HepG2 (cell line): ENCODE results near the gene TWIST2. TPM values are rescaled to one million over a fixed set of nuclear protein-coding genes. Genes with fewer than 3 reads are reported as not detected.

Experiments used
- ATAC-seq: fragments of 200-7000 bp; cut with Tn5 transposase; 3 replicates; pipeline ENCODE4 v1.9.1; 2020; ENCODE audit warnings: mild to moderate bottlenecking, moderate library complexity
- BruUV-seq: library from RNA; stranded (reverse); fragments of 400-500 nt; replicated peaks from 2 replicates; lab custom pipeline; 2021; lab: Mats Ljungman, UMichigan
- CTCF ChIA-PET: fragments of 300-600 bp; formaldehyde crosslinking; extraction: SDS; loops from one replicate; lab custom pipeline; 2021; ENCODE audit warnings: low total read pairs, inconsistent platforms, low intra/inter-chr PET ratio; lab: Yijun Ruan, JAX
- POLR2A ChIA-PET: fragments of 350-600 bp; sonication (Branson Sonifier 250); formaldehyde crosslinking; loops from one replicate; lab custom pipeline; 2020; ENCODE audit warnings: antibody characterized with exemption, inconsistent platforms; lab: Yijun Ruan, JAX
- DNase-seq: peaks from one replicate; pipeline ENCODE4 v3.0.0-alpha.2; 2015; ENCODE audit warnings: low spot score
- FAIRE-seq: peaks from 3 replicates; lab custom pipeline; 2011; peaks lifted over from hg19 to GRCh38; lab: Jason Lieb, UNC
- H2AFZ ChIP-seq: one replicate; pipeline ENCODE4 v1.6.1; 2011; ENCODE audit warnings: low read length, inconsistent platforms
- H3K27ac ChIP-seq: fragments of 300-600 bp; 3 replicates; pipeline ENCODE4 v1.8.0; 2011; ENCODE audit warnings: mixed run types, mild to moderate bottlenecking, mixed read lengths, low read length, inconsistent platforms; ENCODE audit not compliant: insufficient read depth; ENCODE audit errors: extremely low read length
- H3K27me3 ChIP-seq, 2 experiments: fragments of 200-600 bp in 1 of 2; 2 replicates in 1 of 2; 3 replicates in 1 of 2; pipeline versions ENCODE4 v1.6.0 to v1.8.0; 2011; ENCODE audit warnings: low read length in 2 of 2, mild to moderate bottlenecking in 2 of 2, moderate library complexity in 2 of 2, inconsistent platforms in 1 of 2; ENCODE audit not compliant: insufficient read depth in 2 of 2, control insufficient read depth in 1 of 2
- H3K36me3 ChIP-seq, 2 experiments: fragments of 200-600 bp in 1 of 2; replicated peaks in 1 of 2; 2 replicates in 1 of 2; 3 replicates in 1 of 2; pipeline versions ENCODE4 v1.5.1 to v1.8.0; 2011; ENCODE audit warnings: low read length in 2 of 2, inconsistent platforms in 1 of 2; ENCODE audit not compliant: insufficient read depth in 2 of 2, control insufficient read depth in 1 of 2
- H3K4me1 ChIP-seq: 2 replicates; pipeline ENCODE4 v1.5.1; 2012; ENCODE audit warnings: low read length, inconsistent platforms; ENCODE audit not compliant: insufficient read depth
- H3K4me2 ChIP-seq: 2 replicates; pipeline ENCODE4 v1.6.0; 2011; ENCODE audit warnings: low read depth, low read length, inconsistent platforms
- H3K4me3 ChIP-seq, 3 experiments: fragments of 200-600 bp in 1 of 3; sonication (generic), shearing (Covaris generic) in 1 of 3; replicated peaks in 1 of 3; 2 replicates each; pipeline ENCODE4 v1.5.1; 2011 to 2016; ENCODE audit warnings: low read length in 3 of 3, inconsistent platforms in 2 of 3, low read depth in 2 of 3, mild to moderate bottlenecking in 2 of 3, control low read depth in 1 of 3, mixed read lengths in 1 of 3; ENCODE audit not compliant: insufficient read depth in 1 of 3
- H3K79me2 ChIP-seq: one replicate; pipeline ENCODE4 v1.6.1; 2011; ENCODE audit warnings: low read length, inconsistent platforms; ENCODE audit not compliant: insufficient read depth
- H3K9ac ChIP-seq: 2 replicates; pipeline ENCODE4 v1.6.0; 2011; ENCODE audit warnings: mild to moderate bottlenecking, low read depth, low read length, inconsistent platforms; ENCODE audit not compliant: insufficient read depth
- H3K9me3 ChIP-seq: 2 replicates; pipeline ENCODE4 v1.5.1; 2012; ENCODE audit warnings: mild to moderate bottlenecking, low read length
- H4K20me1 ChIP-seq: 2 replicates; pipeline ENCODE4 v1.6.0; 2011; ENCODE audit warnings: inconsistent platforms, mild to moderate bottlenecking, low read length, moderate library complexity; ENCODE audit not compliant: insufficient read depth
- EHMT2 ChIP-seq: fragments of 200-600 bp; sonication (generic); IDR thresholded peaks from 2 replicates; pipeline ENCODE4 v1.7.0; 2017; ENCODE audit warnings: antibody characterized with exemption, low read depth, low read length, borderline replicate concordance
- MATR3 ChIP-seq: sonication (generic); formaldehyde crosslinking; IDR thresholded peaks from 2 replicates; pipeline ENCODE4 v1.4.0; 2020; ENCODE audit warnings: missing genetic modification reagents
- NKX3-1 ChIP-seq: sonication (generic); formaldehyde crosslinking; IDR thresholded peaks from 2 replicates; pipeline ENCODE4 v1.5.0; 2020; ENCODE audit warnings: missing genetic modification reagents
- RFXANK ChIP-seq: IDR thresholded peaks from 2 replicates; pipeline ENCODE4 v1.6.1; 2016
- SOX13 ChIP-seq, 3 experiments: fragments of 450-650 bp in 1 of 3; sonication (generic) in 1 of 3; formaldehyde crosslinking in 1 of 3; IDR thresholded peaks in 2 of 3; conservative IDR thresholded peaks in 1 of 3; 2 replicates each; pipeline versions ENCODE4 v1.5.0 to v1.6.1; 2016 to 2020; ENCODE audit warnings: antibody characterized with exemption in 1 of 3, mild to moderate bottlenecking in 1 of 3, missing compliant biosample characterization in 1 of 3, missing genetic modification reagents in 1 of 3, moderate library complexity in 1 of 3
- TOE1 ChIP-seq: sonication (generic); formaldehyde crosslinking; IDR thresholded peaks from 2 replicates; pipeline ENCODE4 v1.4.0; 2020; ENCODE audit warnings: mild to moderate bottlenecking, missing genetic modification reagents
- ZFP36 ChIP-seq: fragments of 150-350 bp; IDR thresholded peaks from 2 replicates; pipeline ENCODE4 v1.6.1; 2018; ENCODE audit warnings: borderline replicate concordance, low read length, low read depth; ENCODE audit not compliant: partially characterized antibody
- ZNF232 ChIP-seq: sonication (generic); formaldehyde crosslinking; IDR thresholded peaks from 2 replicates; pipeline ENCODE4 v1.4.0; 2020; ENCODE audit warnings: missing genetic modification reagents, borderline replicate concordance
- ZNF432 ChIP-seq: sonication (generic); formaldehyde crosslinking; IDR thresholded peaks from 2 replicates; pipeline ENCODE4 v1.5.0; 2020; ENCODE audit warnings: missing genetic modification reagents, mild to moderate bottlenecking, borderline replicate concordance
- ZNF547 ChIP-seq: sonication (generic); formaldehyde crosslinking; IDR thresholded peaks from 2 replicates; pipeline ENCODE4 v1.5.1; 2020; ENCODE audit warnings: mild to moderate bottlenecking, missing genetic modification reagents
- ZNF720 ChIP-seq: sonication (generic); formaldehyde crosslinking; IDR thresholded peaks from 2 replicates; pipeline ENCODE4 v1.4.0; 2020; ENCODE audit warnings: missing genetic modification reagents
- ZNF841 ChIP-seq: sonication (generic); formaldehyde crosslinking; IDR thresholded peaks from 2 replicates; pipeline ENCODE4 v1.8.1; 2023; ENCODE audit warnings: missing genetic modification reagents, borderline replicate concordance
- ZSCAN21 ChIP-seq: sonication (generic); formaldehyde crosslinking; IDR thresholded peaks from 2 replicates; pipeline ENCODE4 v1.8.0; 2022; ENCODE audit warnings: mild to moderate bottlenecking, missing genetic modification reagents, moderate library complexity, borderline replicate concordance
- WGBS: methylation state at CpG from one replicate; pipeline ENCODE4 v1.1.6; 2017; ENCODE audit warnings: low lambda C conversion rate; 5-methylcytosine and 5-hydroxymethylcytosine counted together
- in situ Hi-C: cut with HindIII; loops from 2 replicates; pipeline ENCODE4 v1.10.0; 2017; ENCODE audit warnings: low pct_unique_long_range_greater_than_20kb; ENCODE audit not compliant: extremely low pct_ligation_motif_present
- intact Hi-C: fragments of 100-400 bp; cut with micrococcal nuclease; formaldehyde crosslinking; loops from one replicate; pipeline ENCODE4 v1.10.0; 2022; ENCODE audit not compliant: unreplicated experiment
- polyA plus RNA-seq, 8 experiments: library from polyadenylated mRNA; depleted of rRNA in 3 of 8; stranded (reverse) in 7 of 8; unstranded in 1 of 8; fragments of >200 nt; fragmentation: Illumina TruSeq in 4 of 8; extraction: Trizol in 4 of 8; gene quantifications; 2 replicates each; pipeline versions ENCODE4 v1.2.1 to v1.2.3, GENCODE V29; 2011 to 2016; ENCODE audit warnings: low read depth in 4 of 8, missing spikeins in 1 of 8, mixed read lengths in 1 of 8; ENCODE audit not compliant: insufficient read depth in 1 of 8
- total RNA-seq, 5 experiments: library from RNA; depleted of rRNA; stranded (reverse); fragments of >200 nt; fragmentation: Illumina TruSeq; extraction: Trizol; gene quantifications; 2 replicates each; pipeline ENCODE4 v1.2.3, GENCODE V29; 2016; ENCODE audit warnings: low read depth in 1 of 5
- TF ChIP-seq, protein P1 (sequence below): sonication (generic); formaldehyde crosslinking; conservative IDR thresholded peaks from 2 replicates; pipeline ENCODE4 v1.4.0; 2020; ENCODE audit warnings: mild to moderate bottlenecking, missing genetic modification reagents, moderate library complexity
- TF ChIP-seq, protein P2 (sequence below): sonication (generic); formaldehyde crosslinking; IDR thresholded peaks from 2 replicates; pipeline ENCODE4 v1.8.1; 2023; ENCODE audit warnings: mild to moderate bottlenecking, inconsistent platforms, moderate library complexity, missing genetic modification reagents, borderline replicate concordance

TWIST2 gene
- total and polyA plus RNA-seq, 2 of the 13 experiments (the other 11 are each of a cell fraction or from before 2014, with no cell fraction given) = 0.08 to 0.11 TPM

DNA sequence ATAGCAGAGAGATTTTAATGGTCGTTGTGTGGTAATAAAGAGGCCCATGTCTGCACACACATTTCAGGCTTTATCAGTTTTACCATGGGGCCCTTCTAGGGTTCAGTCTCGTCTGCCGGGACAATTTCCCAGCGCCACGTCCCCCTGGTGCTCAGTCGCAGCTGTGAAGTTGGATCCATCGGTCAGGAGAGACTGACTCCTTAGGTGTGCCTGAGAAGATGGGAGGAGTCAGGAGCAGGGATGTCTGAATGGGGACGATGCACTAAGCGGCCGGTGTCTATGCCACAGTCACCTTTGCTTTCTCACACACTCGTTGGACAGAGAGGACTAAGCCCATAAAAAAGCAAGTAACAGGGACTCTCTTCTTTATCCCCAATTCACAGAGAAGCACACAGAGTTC lies 71.4 kb downstream of the TWIST2 start:
- FAIRE-seq (no peak), ATAC-seq (no peak), DNase-seq (no peak)
- peaks cover 18 to 88% of the 10 kb centered on the region in 2 experiments; a peak in 4 of 5 replicates for H3K27me3 ChIP-seq
- in situ Hi-C loops (no loop called here), intact Hi-C loops (no loop called here)
- H2AFZ ChIP-seq = no peak overlapping the region
- no TSS peak for BruUV-seq
- no peaks in the 10 kb centered on the region for H4K20me1 ChIP-seq
- TF ChIP-seq ZNF547 (no peak), MATR3 (no peak), ZNF232 (CRISPR knock-in tag) (no peak), TOE1 (CRISPR knock-in tag) (no peak)
- TF ChIP-seq, protein P1, sequence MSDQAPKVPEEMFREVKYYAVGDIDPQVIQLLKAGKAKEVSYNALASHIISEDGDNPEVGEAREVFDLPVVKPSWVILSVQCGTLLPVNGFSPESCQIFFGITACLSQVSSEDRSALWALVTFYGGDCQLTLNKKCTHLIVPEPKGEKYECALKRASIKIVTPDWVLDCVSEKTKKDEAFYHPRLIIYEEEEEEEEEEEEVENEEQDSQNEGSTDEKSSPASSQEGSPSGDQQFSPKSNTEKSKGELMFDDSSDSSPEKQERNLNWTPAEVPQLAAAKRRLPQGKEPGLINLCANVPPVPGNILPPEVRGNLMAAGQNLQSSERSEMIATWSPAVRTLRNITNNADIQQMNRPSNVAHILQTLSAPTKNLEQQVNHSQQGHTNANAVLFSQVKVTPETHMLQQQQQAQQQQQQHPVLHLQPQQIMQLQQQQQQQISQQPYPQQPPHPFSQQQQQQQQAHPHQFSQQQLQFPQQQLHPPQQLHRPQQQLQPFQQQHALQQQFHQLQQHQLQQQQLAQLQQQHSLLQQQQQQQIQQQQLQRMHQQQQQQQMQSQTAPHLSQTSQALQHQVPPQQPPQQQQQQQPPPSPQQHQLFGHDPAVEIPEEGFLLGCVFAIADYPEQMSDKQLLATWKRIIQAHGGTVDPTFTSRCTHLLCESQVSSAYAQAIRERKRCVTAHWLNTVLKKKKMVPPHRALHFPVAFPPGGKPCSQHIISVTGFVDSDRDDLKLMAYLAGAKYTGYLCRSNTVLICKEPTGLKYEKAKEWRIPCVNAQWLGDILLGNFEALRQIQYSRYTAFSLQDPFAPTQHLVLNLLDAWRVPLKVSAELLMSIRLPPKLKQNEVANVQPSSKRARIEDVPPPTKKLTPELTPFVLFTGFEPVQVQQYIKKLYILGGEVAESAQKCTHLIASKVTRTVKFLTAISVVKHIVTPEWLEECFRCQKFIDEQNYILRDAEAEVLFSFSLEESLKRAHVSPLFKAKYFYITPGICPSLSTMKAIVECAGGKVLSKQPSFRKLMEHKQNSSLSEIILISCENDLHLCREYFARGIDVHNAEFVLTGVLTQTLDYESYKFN (CRISPR knock-in tag) = no peak
- no peaks in the 10 kb centered on the region for H3K79me2 ChIP-seq
- no peaks in the 10 kb centered on the region for H3K4me1 ChIP-seq
- no peak overlapping the region for H3K27ac ChIP-seq
- POLR2A ChIA-PET = no interaction called here
- H3K4me3 ChIP-seq = no peak overlapping the region
- no peak overlapping the region for H3K4me2 ChIP-seq
- WGBS = 22% methylated on average over 9 of the region's 11 CpGs
- CTCF ChIA-PET = no interaction called here
- no peak overlapping the region for H3K9ac ChIP-seq
- no peaks in the 10 kb centered on the region for H3K9me3 ChIP-seq
- no peaks in the 10 kb centered on the region for H3K36me3 ChIP-seq

DNA sequence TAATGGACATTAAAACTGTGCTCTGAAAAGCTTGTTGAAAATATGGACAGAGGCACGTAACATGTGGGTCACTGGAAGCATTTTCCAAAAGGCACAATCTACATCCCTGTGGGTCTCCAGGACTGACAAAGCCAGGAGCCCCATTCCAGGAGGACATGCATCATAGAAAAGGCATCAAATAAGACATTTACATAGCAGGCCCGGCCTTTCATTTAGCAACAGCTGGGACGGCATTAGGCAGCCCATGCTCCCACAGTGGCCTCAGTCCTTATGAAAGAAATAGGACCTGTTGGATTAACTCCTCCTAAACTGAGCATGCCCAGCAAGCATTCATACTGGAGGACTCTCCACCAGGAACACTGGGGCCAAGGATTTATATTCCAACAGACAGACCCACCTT lies 72.2 kb downstream of the TWIST2 start:
- H3K27me3 ChIP-seq = peaks cover 23 to 88% of the 10 kb centered on the region in 2 experiments; a peak in 4 of 5 replicates
- H3K4me3 ChIP-seq = no peak overlapping the region
- no peak overlapping the region for H2AFZ ChIP-seq
- WGBS = 20% methylated on average over 1 of the region's 3 CpGs
- H3K4me1 ChIP-seq = no peaks in the 10 kb centered on the region
- DNase-seq (no peak), ATAC-seq (no peak), FAIRE-seq (no peak)
- no peaks in the 10 kb centered on the region for H3K36me3 ChIP-seq
- BruUV-seq = no TSS peak
- no peak overlapping the region for H3K4me2 ChIP-seq
- no peaks in the 10 kb centered on the region; the same call in 1 of the 2 replicates for H4K20me1 ChIP-seq
- no peaks in the 10 kb centered on the region for H3K79me2 ChIP-seq
- POLR2A ChIA-PET = no interaction called here
- no peak overlapping the region for H3K27ac ChIP-seq
- intact Hi-C loops = no loop called here
- no peaks in the 10 kb centered on the region for H3K9me3 ChIP-seq
- CTCF ChIA-PET = no interaction called here
- no peak overlapping the region for H3K9ac ChIP-seq
- in situ Hi-C loops = no loop called here
- TF ChIP-seq ZFP36 (no peak), ZNF432 (CRISPR knock-in tag) (no peak), ZSCAN21 (CRISPR knock-in tag) (no peak), SOX13 (IDR thresholded peaks at IDR 0.05) (no peak), SOX13 (CRISPR knock-in tag; conservative IDR thresholded peaks at IDR 0.05 in 1 of 2, IDR thresholded peaks at IDR 0.05 in 1 of 2) (no peak), RFXANK (CRISPR knock-in tag) (no peak), EHMT2 (no peak), NKX3-1 (CRISPR knock-in tag) (no peak), ZNF720 (CRISPR knock-in tag) (no peak), ZNF841 (CRISPR knock-in tag) (no peak)
- TF ChIP-seq, protein P2, sequence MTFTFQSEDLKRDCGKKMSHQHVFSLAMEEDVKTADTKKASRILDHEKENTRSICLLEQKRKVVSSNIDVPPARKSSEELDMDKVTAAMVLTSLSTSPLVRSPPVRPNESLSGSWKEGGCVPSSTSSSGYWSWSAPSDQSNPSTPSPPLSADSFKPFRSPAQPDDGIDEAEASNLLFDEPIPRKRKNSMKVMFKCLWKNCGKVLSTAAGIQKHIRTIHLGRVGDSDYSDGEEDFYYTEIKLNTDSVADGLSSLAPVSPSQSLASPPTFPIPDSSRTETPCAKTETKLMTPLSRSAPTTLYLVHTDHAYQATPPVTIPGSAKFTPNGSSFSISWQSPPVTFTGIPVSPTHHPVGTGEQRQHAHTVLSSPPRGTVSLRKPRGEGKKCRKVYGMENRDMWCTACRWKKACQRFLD (CRISPR knock-in tag) = no peak
